BJ (cell line): ENCODE measurements around the gene SLC9A8. TPM values are rescaled to one million over a fixed set of nuclear protein-coding genes. Genes with fewer than 3 reads are reported as not detected.
"Not testable (repeated sequence)": the region's sequence is repeated elsewhere in the genome, so short reads cannot be mapped to it uniquely, and the experiment has no call there.

Experiments
- CTCF ChIA-PET: fragments of 350-600 bp; formaldehyde crosslinking; extraction: SDS; loops from one replicate; lab custom pipeline; 2021; ENCODE audit warnings: antibody characterized with exemption, inconsistent platforms; lab: Yijun Ruan, JAX
- POLR2A ChIA-PET: fragments of 300-600 bp; sonication (Branson Sonifier 250); formaldehyde crosslinking; extraction: SDS; loops from one replicate; lab custom pipeline; 2021; ENCODE audit warnings: antibody characterized with exemption; lab: Charles Lee
- DNase-seq: peaks from one replicate; pipeline ENCODE4 v3.0.0-alpha.2; 2011; ENCODE audit warnings: low read depth
- H3K27me3 ChIP-seq: 2 replicates; pipeline ENCODE4 v1.6.0; 2011; ENCODE audit warnings: low read length; ENCODE audit not compliant: control insufficient read depth, insufficient read depth
- H3K36me3 ChIP-seq: 2 replicates; pipeline ENCODE4 v1.5.1; 2011; ENCODE audit warnings: low read length; ENCODE audit not compliant: control insufficient read depth, insufficient read depth
- H3K4me3 ChIP-seq: 2 replicates; pipeline ENCODE4 v1.5.1; 2011; ENCODE audit warnings: low read depth, mild to moderate bottlenecking, control low read depth, low read length
- CTCF ChIP-seq: IDR thresholded peaks from 2 replicates; pipeline ENCODE4 v1.5.1; 2011; ENCODE audit warnings: low read depth, mild to moderate bottlenecking, control low read depth, inconsistent platforms, low read length, moderate library complexity; ENCODE audit not compliant: insufficient read depth
- polyA plus RNA-seq: library from polyadenylated mRNA; depleted of rRNA; stranded (reverse); fragments of >200 nt; gene quantifications from 2 replicates; pipeline ENCODE4 v1.2.3, GENCODE V29; 2011

The SLC9A8 gene
- polyA plus RNA-seq, 1 experiment, result 3.3 TPM

GRCh38 chr20:49775229-49775693 lies 37.4 kb upstream of the SLC9A8 start:
- H3K27me3 ChIP-seq, result no peaks in the 10 kb centered on the region
- H3K36me3 ChIP-seq, result no peaks in the 10 kb centered on the region
- CTCF ChIA-PET, result interaction anchor here (0.6 to 1.6 kb wide), 5 partner anchors 15 to 441 kb away, joined by 3 to 9 read pairs (median 4); no protein-coding TSS in a partner anchor
- no peak overlapping the region for H3K4me3 ChIP-seq
- POLR2A ChIA-PET, result interaction anchor here (1.8 kb wide), 1 partner anchor 14 kb away, joined by 4 read pairs; no protein-coding TSS in a partner anchor
- no peak for TF ChIP-seq CTCF
- DNase-seq, result peak; percentile 24

GRCh38 chr20:49779972-49780371 lies 32.7 kb upstream of the SLC9A8 start:
- Histone ChIP-seq H3K4me3 (no peak overlapping the region), H3K36me3 (no peaks in the 10 kb centered on the region), H3K27me3 (no peaks in the 10 kb centered on the region)
- ChIA-PET POLR2A (no interaction called here), CTCF (no interaction called here)
- no peak for DNase-seq
- TF ChIP-seq CTCF, result no peak

GRCh38 chr20:49781676-49782075 lies 31.0 kb upstream of the SLC9A8 start:
- POLR2A ChIA-PET, result no interaction called here
- no peaks in the 10 kb centered on the region for H3K27me3 ChIP-seq
- no peak overlapping the region for H3K4me3 ChIP-seq
- TF ChIP-seq CTCF, result no peak
- no peaks in the 10 kb centered on the region for H3K36me3 ChIP-seq
- DNase-seq, result no peak
- CTCF ChIA-PET, result no interaction called here

- H3K36me3 ChIP-seq, DNase-seq, H3K27me3 ChIP-seq, H3K4me3 ChIP-seq, POLR2A ChIA-PET: not testable (repeated sequence)
- CTCF ChIA-PET, result interaction anchor here (1.2 kb wide), 1 partner anchor 19 kb away, joined by 3 read pairs; no protein-coding TSS in a partner anchor
Measured at GRCh38 chr20:49782439-49782838, 30.2 kb upstream of the SLC9A8 start.

GRCh38 chr20:49783021-49783995 lies 29.3 kb upstream of the SLC9A8 start:
- H3K36me3 ChIP-seq, H3K27me3 ChIP-seq, DNase-seq, POLR2A ChIA-PET, H3K4me3 ChIP-seq: not testable (repeated sequence)
- CTCF ChIA-PET, result interaction anchor here (1.2 kb wide), 1 partner anchor 20 kb away, joined by 3 read pairs; no protein-coding TSS in a partner anchor

GRCh38 chr20:49784291-49784690 lies 28.3 kb upstream of the SLC9A8 start:
- H3K4me3 ChIP-seq, result no peak overlapping the region
- no peaks in the 10 kb centered on the region for H3K36me3 ChIP-seq
- no peak for DNase-seq
- no peaks in the 10 kb centered on the region for H3K27me3 ChIP-seq
- TF ChIP-seq CTCF, result no peak
- ChIA-PET POLR2A (no interaction called here), CTCF (interaction anchor here (1.3 kb wide), 1 partner anchor 13 kb away, joined by 3 read pairs; no protein-coding TSS in a partner anchor)
